GM21390 (cell line): ENCODE data around the gene SPRYD7.
"Not testable (repeated sequence)": the region's sequence is repeated elsewhere in the genome, so short reads cannot be mapped to it uniquely, and the experiment has no call there.

ENCODE experiments used
- ATAC-seq: cut with Tn5 transposase; IDR thresholded peaks from one replicate; pipeline ENCODE4 v1.9.1; 2021; ENCODE audit not compliant: unreplicated experiment

SPRYD7 gene

DNA sequence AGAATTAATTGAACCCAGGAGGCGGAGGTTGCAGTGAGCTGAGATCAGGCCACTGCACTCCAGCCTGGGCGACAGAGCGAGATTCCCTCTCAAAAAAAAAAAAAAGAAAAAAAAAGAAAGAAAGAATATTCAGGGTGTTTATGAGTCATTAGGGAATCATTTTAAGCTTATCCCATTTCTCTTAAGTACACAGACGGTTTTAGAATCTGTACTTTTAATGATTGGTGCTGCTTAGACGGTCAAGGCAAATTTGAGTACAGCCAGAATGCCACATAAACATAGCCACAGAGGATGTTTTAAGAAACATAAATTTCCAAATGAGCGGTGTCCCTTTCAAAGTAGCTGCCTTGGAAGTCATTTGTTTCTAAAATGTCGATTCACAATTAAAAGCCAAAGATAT is 2.6 kb downstream of the SPRYD7 start:
- ATAC-seq, result no peak

- ATAC-seq, result no peak
These were observed 3.3 kb downstream of the SPRYD7 start for GRCh38 chr13:49932868-49933267.

- ATAC-seq, result no peak
These were observed 4.1 kb downstream of the SPRYD7 start for GRCh38 chr13:49932066-49932465.

- ATAC-seq, result no peak
These were observed 8.4 kb downstream of the SPRYD7 start for GRCh38 chr13:49927755-49928154.

DNA sequence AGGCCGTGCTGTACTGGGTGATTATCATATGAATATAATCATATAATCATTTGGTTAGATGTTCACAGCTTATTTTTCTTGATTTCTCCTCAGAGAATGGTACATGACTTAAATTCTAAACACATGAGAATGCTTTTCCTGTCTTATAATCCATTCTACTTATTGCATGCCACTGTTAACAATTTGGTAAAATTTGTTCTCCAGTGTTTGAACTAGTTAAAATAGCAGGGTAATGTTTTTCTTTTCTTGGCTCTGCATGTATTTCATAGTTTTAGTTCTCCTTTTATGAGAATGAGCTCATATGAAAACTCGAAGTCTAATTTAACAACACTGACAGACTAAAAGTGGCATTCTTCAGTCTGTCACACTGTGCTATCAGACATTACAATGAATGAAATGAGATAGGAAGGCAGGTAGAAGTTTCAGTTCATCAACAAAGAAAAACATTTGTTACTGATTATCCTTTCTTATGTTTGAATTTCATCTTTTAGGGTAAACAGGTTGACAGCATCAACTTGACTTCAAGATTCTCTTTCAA is 10.2 kb downstream of the SPRYD7 start:
- no peak for ATAC-seq

DNA sequence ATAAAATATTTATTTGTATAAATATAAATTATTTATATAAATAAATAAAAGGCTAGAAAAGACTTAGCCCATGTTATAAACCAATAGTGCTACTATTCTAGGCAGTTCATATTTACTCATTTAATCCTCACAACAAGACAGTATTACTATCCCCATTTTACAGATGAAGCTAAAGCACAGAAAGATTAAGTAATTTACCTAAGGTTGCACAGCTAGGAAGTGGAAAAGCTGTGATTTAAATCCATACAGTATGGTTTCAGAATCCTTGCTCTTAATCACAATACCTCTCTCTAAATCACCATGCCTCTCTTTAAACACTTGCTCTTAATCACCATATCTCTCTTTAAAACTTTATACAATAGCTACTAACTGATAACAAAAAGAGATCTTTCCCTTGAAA is 13.8 kb downstream of the SPRYD7 start:
- ATAC-seq, result no peak

- not testable (repeated sequence) for ATAC-seq
These were observed 15.2 kb downstream of the SPRYD7 start for GRCh38 chr13:49920969-49921368.

DNA sequence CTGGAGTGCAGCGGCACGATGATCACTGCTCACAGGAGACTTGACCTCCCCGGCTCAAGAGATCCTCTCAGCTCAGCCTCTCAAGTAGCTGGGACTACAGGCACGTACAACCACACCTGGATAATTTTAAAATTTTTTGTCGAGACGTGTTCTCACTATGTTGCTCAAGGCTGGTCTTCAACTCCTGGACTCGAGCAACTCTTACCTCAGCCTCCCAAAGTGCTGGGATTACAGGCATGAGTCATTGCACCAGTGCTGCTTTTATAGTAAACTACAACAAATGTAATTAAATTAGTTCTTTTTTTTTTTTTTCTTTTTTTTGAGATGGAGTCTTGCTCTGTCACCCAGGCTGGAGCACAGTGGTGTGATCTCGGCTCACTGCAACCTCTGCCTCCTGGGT is 18.0 kb downstream of the SPRYD7 start:
- not testable (repeated sequence) for ATAC-seq

GRCh38 chr13:49914947-49915346 is 21.2 kb downstream of the SPRYD7 start:
- ATAC-seq, result no peak

GRCh38 chr13:49908637-49909036 is 27.5 kb downstream of the SPRYD7 start:
- no peak for ATAC-seq

GRCh38 chr13:49904729-49905456 is 31.2 kb downstream of the SPRYD7 start:
- ATAC-seq, result no peak

GRCh38 chr13:49898792-49899191 is 37.3 kb downstream of the SPRYD7 start:
- ATAC-seq, result no peak

DNA sequence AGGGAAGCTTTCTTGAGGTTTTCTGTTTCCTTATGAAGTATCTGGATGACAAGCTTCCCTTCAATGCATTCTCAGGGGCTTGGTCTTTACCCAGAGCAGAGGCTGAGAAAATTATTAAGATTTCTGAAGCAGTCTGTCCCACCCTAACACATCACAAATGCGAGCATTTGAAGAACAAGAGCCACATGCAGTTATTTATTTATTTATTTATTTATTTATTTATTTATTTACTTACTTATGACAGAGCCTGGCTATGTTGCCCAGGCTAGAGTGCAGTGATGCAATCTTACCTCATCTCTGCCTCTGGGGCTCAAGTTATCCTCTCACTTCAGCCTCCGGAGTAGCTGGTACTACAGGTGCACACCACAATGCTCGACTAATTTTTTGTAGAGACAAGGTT is 38.4 kb downstream of the SPRYD7 start:
- ATAC-seq, result no peak

DNA sequence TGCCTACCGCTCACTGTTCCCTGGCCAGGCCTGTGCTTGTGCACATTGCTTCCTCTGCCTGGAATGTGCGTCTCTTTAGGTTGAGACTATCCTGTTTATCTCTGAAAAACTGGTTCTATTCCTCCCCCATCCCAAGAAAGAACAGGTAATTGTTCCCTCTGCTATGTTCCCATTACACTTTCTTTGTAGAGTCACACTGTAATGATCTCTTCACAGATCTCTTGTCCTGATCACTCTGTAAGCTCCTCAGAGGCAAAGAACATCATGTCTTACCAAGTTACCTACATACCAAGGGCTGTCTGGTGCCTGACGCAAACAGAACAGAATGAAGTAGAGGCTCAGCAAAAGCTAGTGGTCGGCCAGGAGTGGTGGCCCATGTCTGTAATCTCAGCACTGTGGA is 40.3 kb downstream of the SPRYD7 start:
- no peak for ATAC-seq

DNA sequence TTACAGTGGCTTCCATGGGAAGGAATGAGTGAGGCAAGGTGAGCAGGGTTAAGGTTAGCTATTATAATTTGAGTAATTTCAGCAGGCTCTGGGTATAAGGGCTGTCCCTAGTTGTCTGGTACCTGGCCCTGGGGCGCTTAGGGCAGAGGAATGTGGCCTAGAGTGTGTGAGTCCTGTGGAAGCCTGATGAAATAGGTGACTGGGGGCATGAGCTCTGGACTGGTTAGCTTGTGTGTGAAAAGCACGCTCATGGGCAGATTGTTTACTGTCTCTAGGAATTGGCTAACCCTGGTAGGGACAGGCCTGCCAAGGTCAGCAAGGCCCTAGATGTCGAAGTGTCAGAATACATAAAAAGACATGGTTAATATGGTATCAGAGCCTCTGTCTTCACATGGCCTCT is 42.5 kb downstream of the SPRYD7 start:
- ATAC-seq, result no peak

- ATAC-seq, result no peak
These were observed 45.8 kb downstream of the SPRYD7 start for GRCh38 chr13:49890376-49890775.

- no peak for ATAC-seq
These were observed 57.5 kb downstream of the SPRYD7 start for GRCh38 chr13:49878682-49879081.

GRCh38 chr13:49877629-49878218 is 58.4 kb downstream of the SPRYD7 start:
- ATAC-seq, result no peak

GRCh38 chr13:49874430-49874829 is 61.7 kb downstream of the SPRYD7 start:
- no peak for ATAC-seq

- no peak for ATAC-seq
These were observed 66.6 kb downstream of the SPRYD7 start for GRCh38 chr13:49869519-49869918.

GRCh38 chr13:49867834-49868233 is 68.3 kb downstream of the SPRYD7 start:
- no peak for ATAC-seq

DNA sequence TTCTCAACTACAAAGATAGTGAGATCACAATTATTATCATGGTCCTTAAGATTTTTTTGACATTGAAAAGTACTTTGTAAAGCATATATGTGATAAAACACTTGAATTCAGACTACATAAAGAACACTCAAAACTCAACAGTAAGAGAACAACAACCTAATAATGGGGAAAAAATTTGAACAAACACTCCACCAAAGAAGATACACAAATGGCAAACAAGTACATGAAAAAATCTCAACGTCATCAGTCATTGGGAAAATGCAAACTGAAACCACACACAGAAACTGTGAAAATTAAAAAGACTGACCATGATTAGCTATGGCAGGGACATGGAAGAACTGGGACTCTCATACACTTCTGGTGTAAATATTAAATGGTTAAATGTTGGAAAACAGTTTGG is 70.9 kb downstream of the SPRYD7 start:
- ATAC-seq, result no peak

DNA sequence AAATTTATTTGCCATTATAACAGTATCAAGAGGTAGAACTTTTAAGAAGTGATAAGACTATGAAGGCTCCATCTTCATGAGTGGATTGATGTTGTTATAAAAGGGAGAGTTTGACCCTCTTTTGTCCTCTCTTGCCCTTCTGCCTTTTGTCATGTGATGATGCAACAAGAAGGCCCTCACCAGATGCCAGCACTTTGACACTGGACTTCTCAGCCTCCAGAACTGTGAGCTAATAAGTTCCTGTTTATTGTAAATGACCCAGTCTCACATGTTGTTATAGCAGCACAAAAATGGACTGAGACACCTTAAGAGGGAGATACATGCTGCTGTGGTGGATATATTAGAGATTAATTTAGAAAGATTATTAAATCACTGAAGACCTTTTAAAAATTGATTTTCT is 71.6 kb downstream of the SPRYD7 start:
- no peak for ATAC-seq
